SH-SY5Y (cell line): ENCODE results near the gene MYL12A.

ENCODE experiments used
- GATA2 ChIP-seq: IDR thresholded peaks from 2 replicates; pipeline ENCODE4 v1.6.1; 2011; ENCODE audit warnings: mild to moderate bottlenecking, low read depth, low read length
- GATA3 ChIP-seq: IDR thresholded peaks from 2 replicates; pipeline ENCODE4 v1.6.1; 2011; ENCODE audit warnings: low read depth, mild to moderate bottlenecking, low read length, moderate library complexity

- TF ChIP-seq GATA2 (no peak), GATA3 (no peak)
Observed at GRCh38 chr18:3221496-3221895, 26.1 kb upstream of the MYL12A start.
